HCT116 (cell line): Measurements from ENCODE around the gene MTG1. TPM values are rescaled to one million over a fixed set of nuclear protein-coding genes. Genes with fewer than 3 reads are reported as not detected.

Experiments
- ATAC-seq: fragments of 200-7000 bp; cut with Tn5 transposase; 2 replicates; pipeline ENCODE4 v1.9.1; 2020; ENCODE audit warnings: mild to moderate bottlenecking, moderate library complexity
- BruUV-seq: library from RNA; stranded (reverse); fragments of 400-500 nt; replicated peaks from 2 replicates; lab custom pipeline; 2021; lab: Mats Ljungman, UMichigan
- CTCF ChIA-PET: fragments of 300-600 bp; sonication (Branson Sonifier 250); formaldehyde crosslinking; loops from one replicate; lab custom pipeline; 2021; ENCODE audit warnings: antibody characterized with exemption; lab: Charles Lee
- POLR2A ChIA-PET: fragments of 300-600, 350-600 bp; sonication (Branson Sonifier 250); formaldehyde crosslinking; loops from one replicate; lab custom pipeline; 2021; ENCODE audit warnings: antibody characterized with exemption; lab: Charles Lee
- RAD21 ChIA-PET, 2 experiments: fragments of 300-600 bp; sonication (Branson Sonifier 250); formaldehyde crosslinking; loops; one replicate each; lab custom pipeline; 2023; ENCODE audit warnings: low total read pairs in 2 of 2; ENCODE audit not compliant: uncharacterized antibody in 2 of 2, unreplicated experiment in 2 of 2, low non-redundant PET in 1 of 2; lab: Charles Lee
- DNase-seq: peaks from one replicate; pipeline ENCODE4 v3.0.0-alpha.2; 2010; ENCODE audit warnings: low read depth, low spot score
- H2AFZ ChIP-seq: fragments of 200-600 bp; shearing (Covaris generic), sonication (generic); 2 replicates; pipeline ENCODE4 v1.6.1; 2017; ENCODE audit warnings: low read depth, mixed run types, mixed read lengths, antibody characterized with exemption, low read length; ENCODE audit not compliant: poor library complexity, severe bottlenecking
- H3K27ac ChIP-seq: 2 replicates; pipeline ENCODE4 v1.5.1; 2012; ENCODE audit warnings: low read depth, low read length
- H3K27me3 ChIP-seq: fragments of 200-600 bp; sonication (generic); 2 replicates; pipeline ENCODE4 v1.6.1; 2016; ENCODE audit warnings: mixed run types, low read length, mixed read lengths; ENCODE audit not compliant: insufficient read depth
- H3K36me3 ChIP-seq, 2 experiments: fragments of 200-500 bp in 1 of 2; fragments of 200-600 bp in 1 of 2; sonication (Bioruptor generic) in 1 of 2; sonication (generic) in 1 of 2; 2 replicates each; pipeline versions ENCODE4 v1.5.1 to v1.6.1; 2014 to 2016; ENCODE audit warnings: low read length in 2 of 2, inconsistent platforms in 1 of 2, mixed read lengths in 1 of 2, mixed run types in 1 of 2; ENCODE audit not compliant: insufficient read depth in 2 of 2, control insufficient read depth in 1 of 2
- H3K4me1 ChIP-seq, 2 experiments: fragments of 200-600 bp in 1 of 2; sonication (generic) in 1 of 2; 2 replicates each; pipeline versions ENCODE4 v1.5.1 to v1.6.1; 2012 to 2017; ENCODE audit warnings: low read length in 2 of 2, inconsistent platforms in 1 of 2, mild to moderate bottlenecking in 1 of 2, mixed read lengths in 1 of 2, mixed run types in 1 of 2, moderate library complexity in 1 of 2; ENCODE audit not compliant: insufficient read depth in 2 of 2, control insufficient read depth in 1 of 2
- H3K4me2 ChIP-seq: fragments of 200-600 bp; sonication (generic); 2 replicates; pipeline ENCODE4 v1.6.1; 2017; ENCODE audit warnings: mixed run types, low read length, mixed read lengths
- H3K4me3 ChIP-seq, 2 experiments: fragments of 200-600 bp in 1 of 2; sonication (generic) in 1 of 2; replicated peaks in 1 of 2; 2 replicates each; pipeline ENCODE4 v1.5.1; 2011 to 2016; ENCODE audit warnings: low read length in 2 of 2, control low read depth in 1 of 2, low read depth in 1 of 2, mild to moderate bottlenecking in 1 of 2, mixed read lengths in 1 of 2, mixed run types in 1 of 2
- H3K79me2 ChIP-seq: fragments of 200-600 bp; sonication (generic); 2 replicates; pipeline ENCODE4 v1.6.1; 2017; ENCODE audit warnings: mild to moderate bottlenecking, mixed run types, low read length, moderate library complexity, mixed read lengths; ENCODE audit not compliant: insufficient read depth
- H3K9ac ChIP-seq: fragments of 200-600 bp; sonication (generic); 2 replicates; pipeline ENCODE4 v1.6.1; 2016; ENCODE audit warnings: low read length, mixed read lengths
- H3K9me2 ChIP-seq: fragments of 200-600 bp; sonication (generic), shearing (Covaris generic); 2 replicates; pipeline ENCODE4 v1.6.1; 2017; ENCODE audit warnings: mixed run types, mild to moderate bottlenecking, moderate library complexity; ENCODE audit not compliant: insufficient read depth
- H3K9me3 ChIP-seq, 2 experiments: fragments of 200-500 bp in 1 of 2; fragments of 200-600 bp in 1 of 2; sonication (Bioruptor generic) in 1 of 2; sonication (generic) in 1 of 2; 2 replicates each; pipeline ENCODE4 v1.6.1; 2014 to 2017; ENCODE audit warnings: low read length in 2 of 2, mixed read lengths in 2 of 2, inconsistent platforms in 1 of 2, low read depth in 1 of 2, mild to moderate bottlenecking in 1 of 2, mixed run types in 1 of 2, moderate library complexity in 1 of 2; ENCODE audit not compliant: control insufficient read depth in 1 of 2, insufficient read depth in 1 of 2
- H4K20me1 ChIP-seq: fragments of 200-600 bp; sonication (generic), shearing (Covaris generic); 2 replicates; pipeline ENCODE4 v1.6.1; 2017; ENCODE audit warnings: mixed run types, mild to moderate bottlenecking, moderate library complexity; ENCODE audit not compliant: insufficient read depth
- ATF3 ChIP-seq: IDR thresholded peaks from 2 replicates; pipeline ENCODE4 v1.6.1; 2012
- CBX3 ChIP-seq: IDR thresholded peaks from 2 replicates; pipeline ENCODE4 v1.6.1; 2012; ENCODE audit warnings: low read depth
- CEBPB ChIP-seq: IDR thresholded peaks from 2 replicates; pipeline ENCODE4 v1.6.1; 2012; ENCODE audit warnings: low read depth
- CTCF ChIP-seq, 3 experiments: fragments of 200-600 bp in 1 of 3; sonication (generic) in 1 of 3; IDR thresholded peaks in 2 of 3; conservative IDR thresholded peaks in 1 of 3; 2 replicates each; pipeline ENCODE4 v1.5.1; 2012 to 2017; ENCODE audit warnings: low read depth in 2 of 3, low read length in 2 of 3, antibody characterized with exemption in 1 of 3, borderline replicate concordance in 1 of 3, control low read depth in 1 of 3, mild to moderate bottlenecking in 1 of 3, mixed read lengths in 1 of 3, mixed run types in 1 of 3, moderate library complexity in 1 of 3; ENCODE audit not compliant: insufficient read depth in 1 of 3
- EGR1 ChIP-seq: IDR thresholded peaks from 2 replicates; pipeline ENCODE4 v1.6.1; 2012; ENCODE audit warnings: low read depth
- EZH2 ChIP-seq: fragments of 200-600 bp; sonication (generic); IDR thresholded peaks from 2 replicates; pipeline ENCODE4 v1.6.1; 2017; ENCODE audit warnings: antibody characterized with exemption, mixed run types
- EZH2phosphoT487 ChIP-seq: fragments of 200-600 bp; IDR thresholded peaks from 2 replicates; pipeline ENCODE4 v1.6.1; 2018; ENCODE audit warnings: antibody characterized with exemption, borderline replicate concordance
- FOSL1 ChIP-seq: IDR thresholded peaks from 2 replicates; pipeline ENCODE4 v1.6.1; 2012; ENCODE audit warnings: low read depth
- JUND ChIP-seq: IDR thresholded peaks from 2 replicates; pipeline ENCODE4 v1.6.1; 2012
- RAD21 ChIP-seq: IDR thresholded peaks from 2 replicates; pipeline ENCODE4 v1.6.1; 2012; ENCODE audit warnings: low read depth, mild to moderate bottlenecking
- SIN3A ChIP-seq: IDR thresholded peaks from 2 replicates; pipeline ENCODE4 v1.6.1; 2012; ENCODE audit warnings: low read depth
- SP1 ChIP-seq: IDR thresholded peaks from 2 replicates; pipeline ENCODE4 v1.6.1; 2012; ENCODE audit warnings: low read depth
- SRF ChIP-seq: IDR thresholded peaks from 2 replicates; pipeline ENCODE4 v1.6.1; 2012; ENCODE audit warnings: low read depth
- TCF7L2 ChIP-seq: IDR thresholded peaks from 2 replicates; pipeline ENCODE4 v1.7.0; 2011; ENCODE audit warnings: borderline replicate concordance, inconsistent platforms; ENCODE audit not compliant: insufficient read depth, insufficient read length; ENCODE audit errors: extremely low read depth
- YY1 ChIP-seq: IDR thresholded peaks from 2 replicates; pipeline ENCODE4 v1.6.1; 2011; ENCODE audit warnings: low read length, low read depth, moderate library complexity, mild to moderate bottlenecking; ENCODE audit not compliant: insufficient replicate concordance; ENCODE audit errors: extremely low read depth
- ZFX ChIP-seq: fragments of 450-650 bp; IDR thresholded peaks from 2 replicates; pipeline ENCODE4 v1.6.1; 2017
- ZNF274 ChIP-seq: fragments of 200-500 bp; sonication (Bioruptor generic); IDR thresholded peaks from 2 replicates; pipeline ENCODE4 v1.6.1; 2014; ENCODE audit warnings: mild to moderate bottlenecking, low read depth, low read length, inconsistent platforms
- intact Hi-C: fragments of 100-400 bp; cut with micrococcal nuclease; formaldehyde crosslinking; loops from 2 replicates; pipeline ENCODE4 v1.10.0; 2022
- total RNA-seq: library from RNA; stranded (reverse); gene quantifications from one replicate; pipeline ENCODE4 v1.2.1, GENCODE V29; 2021; ENCODE audit not compliant: unreplicated experiment
- TF ChIP-seq, protein P1 (sequence below): IDR thresholded peaks from 2 replicates; pipeline ENCODE4 v1.6.1; 2012

Gene MTG1
- total RNA-seq, 1 experiment from 2014 or later = 23.1 TPM

DNA sequence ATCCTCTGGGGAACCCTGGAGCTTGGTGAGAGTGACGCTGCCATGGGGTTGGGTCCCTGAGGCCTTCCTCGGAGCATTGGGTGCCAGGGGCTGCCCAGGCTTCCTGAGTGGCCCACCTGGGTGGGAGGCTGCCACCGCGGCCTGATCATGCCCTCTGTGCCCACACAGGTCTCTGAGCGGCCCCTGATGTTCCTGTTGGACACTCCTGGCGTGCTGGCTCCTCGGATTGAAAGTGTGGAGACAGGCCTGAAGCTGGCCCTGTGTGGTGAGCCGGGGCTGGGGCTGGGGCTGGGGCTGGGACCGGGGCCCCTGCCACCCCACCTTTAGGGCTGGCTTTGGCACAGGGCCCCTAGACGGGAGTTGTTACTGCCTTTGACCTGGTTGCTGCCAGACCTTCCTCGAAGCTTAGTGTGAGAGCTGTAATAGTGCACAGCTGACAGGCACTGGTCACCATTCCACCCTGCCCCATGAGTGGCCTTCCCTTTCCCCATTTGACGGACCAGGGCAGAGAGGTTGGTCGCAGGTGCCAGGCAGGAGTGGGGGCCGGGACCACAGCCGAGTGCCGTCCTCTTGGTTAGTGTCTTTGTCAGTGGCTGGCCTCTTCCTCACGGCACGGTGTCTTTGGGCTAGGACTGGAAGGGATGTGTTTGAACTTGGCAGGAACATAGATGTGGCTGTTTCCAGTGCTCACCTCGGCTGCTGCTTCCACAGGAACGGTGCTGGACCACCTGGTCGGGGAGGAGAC, 8.2 kb downstream of the MTG1 start:
- intact Hi-C loops = no loop called here
- Histone ChIP-seq H3K4me3 (no peak overlapping the region), H3K4me2 (no peak overlapping the region), H2AFZ (no peak overlapping the region), H3K9me2 (no peaks in the 10 kb centered on the region), H3K4me1 (no peaks in the 10 kb centered on the region), H3K27ac (no peak overlapping the region), H3K9me3 (no peaks in the 10 kb centered on the region), H3K79me2 (peaks cover 24% of the 10 kb centered on the region), H3K36me3 (no peaks in the 10 kb centered on the region; a peak in 1 of 4 replicates), H3K9ac (no peak overlapping the region), H3K27me3 (no peaks in the 10 kb centered on the region), H4K20me1 (no peaks in the 10 kb centered on the region)
- DNase-seq = no peak
- POLR2A ChIA-PET = no interaction called here
- ATAC-seq = no peak
- no TSS peak for BruUV-seq
- RAD21 ChIA-PET = no interaction called here
- CTCF ChIA-PET = no interaction called here
- TF ChIP-seq CEBPB = no peak
- TF ChIP-seq EZH2 = no peak
- TF ChIP-seq CTCF (IDR thresholded peaks at IDR 0.05 in 2 of 3, conservative IDR thresholded peaks at IDR 0.05 in 1 of 3; ENCODE audit: borderline replicate concordance in 1 of 3, insufficient read depth in 1 of 3, low read depth in 2 of 3, low read length in 2 of 3) = no peak
- TF ChIP-seq EGR1 = no peak
- no peak for TF ChIP-seq ZNF274
- TF ChIP-seq TCF7L2 = no peak
- TF ChIP-seq ZFX = no peak
- no peak for TF ChIP-seq SIN3A
- no peak for TF ChIP-seq SRF
- TF ChIP-seq RAD21 = no peak
- no peak for TF ChIP-seq CBX3
- TF ChIP-seq ATF3 = no peak
- no peak for TF ChIP-seq FOSL1
- no peak for TF ChIP-seq JUND
- no peak for TF ChIP-seq EZH2phosphoT487
- TF ChIP-seq, protein P1, sequence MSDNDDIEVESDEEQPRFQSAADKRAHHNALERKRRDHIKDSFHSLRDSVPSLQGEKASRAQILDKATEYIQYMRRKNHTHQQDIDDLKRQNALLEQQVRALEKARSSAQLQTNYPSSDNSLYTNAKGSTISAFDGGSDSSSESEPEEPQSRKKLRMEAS = no peak
- no peak for TF ChIP-seq SP1
- no peak for TF ChIP-seq YY1
